SK-N-MC (cell line): Measurements from ENCODE around the gene PFKP.

Experiments
- EZH2 ChIP-seq: fragments of 200-600 bp; sonication (generic); IDR thresholded peaks from one replicate; pipeline ENCODE4 v1.6.1; 2017; ENCODE audit warnings: antibody characterized with exemption
- FOXP2 ChIP-seq: optimal IDR thresholded peaks from 2 replicates; pipeline ENCODE3; 2011; ENCODE audit warnings: mild to moderate bottlenecking, moderate library complexity; ENCODE audit not compliant: insufficient read depth; ENCODE audit errors: extremely low read length, control extremely low read depth

DNA sequence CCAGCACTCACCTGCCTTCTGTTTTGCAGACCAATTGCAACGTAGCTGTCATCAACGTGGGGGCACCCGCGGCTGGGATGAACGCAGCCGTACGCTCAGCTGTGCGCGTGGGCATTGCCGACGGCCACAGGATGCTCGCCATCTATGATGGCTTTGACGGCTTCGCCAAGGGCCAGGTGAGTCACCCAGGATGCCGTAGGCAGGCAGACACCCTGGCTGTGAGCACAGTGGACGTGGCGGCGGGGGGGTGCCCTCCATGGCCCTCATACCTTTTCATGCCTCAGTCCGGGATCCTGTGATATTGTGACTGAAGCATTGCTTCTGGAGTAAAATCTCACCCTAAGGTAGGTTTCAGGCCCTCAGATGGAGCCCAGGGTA, 46.0 kb downstream of the PFKP start:
- TF ChIP-seq EZH2 (no peak), FOXP2 (no peak)
